HG03354 (cell line): ENCODE results near the gene NDRG2.

ENCODE experiments used
- ATAC-seq: cut with Tn5 transposase; IDR thresholded peaks from one replicate; pipeline ENCODE4 v1.9.1; 2021; ENCODE audit warnings: mild to moderate bottlenecking; ENCODE audit not compliant: unreplicated experiment, poor library complexity, severe bottlenecking

NDRG2 gene

GRCh38 chr14:21038441-21039422 is 13.9 kb upstream of the NDRG2 start:
- ATAC-seq, result no peak

DNA sequence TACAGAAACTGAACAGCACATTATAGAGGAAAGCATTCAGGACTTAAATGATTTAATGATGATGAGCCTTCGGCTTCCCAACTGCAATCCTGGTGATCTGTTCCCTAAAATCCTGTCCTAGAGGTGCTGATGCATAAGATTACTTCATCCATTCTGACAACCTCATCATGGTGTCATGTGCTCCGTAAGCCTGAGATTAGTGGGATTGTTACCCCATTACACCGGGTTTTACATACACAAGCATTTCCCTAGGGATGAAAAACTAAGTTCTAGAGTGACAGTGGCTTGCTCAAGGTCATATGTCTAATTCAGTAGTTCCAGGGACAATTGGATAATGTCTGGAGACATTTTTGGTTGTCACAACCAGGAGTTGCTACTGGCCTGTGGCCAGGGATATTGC is 12.3 kb upstream of the NDRG2 start:
- ATAC-seq, result no peak

- ATAC-seq, result no peak
Measured at GRCh38 chr14:21036751-21037150, 11.9 kb upstream of the NDRG2 start.

- ATAC-seq, result no peak
Measured at GRCh38 chr14:21034707-21035106, 9.8 kb upstream of the NDRG2 start, which contains the start of gene RNASE13. RNASE13 (minus strand) TSS chr14:21034807; CDS start chr14:21034288, 519 bp downstream.

- ATAC-seq, result no peak
Measured at GRCh38 chr14:21033133-21033698, 8.4 kb upstream of the NDRG2 start.

GRCh38 chr14:21032326-21033132 is 7.7 kb upstream of the NDRG2 start:
- ATAC-seq, result no peak

- ATAC-seq, result no peak
Measured at GRCh38 chr14:21030531-21030930, 5.7 kb upstream of the NDRG2 start.

DNA sequence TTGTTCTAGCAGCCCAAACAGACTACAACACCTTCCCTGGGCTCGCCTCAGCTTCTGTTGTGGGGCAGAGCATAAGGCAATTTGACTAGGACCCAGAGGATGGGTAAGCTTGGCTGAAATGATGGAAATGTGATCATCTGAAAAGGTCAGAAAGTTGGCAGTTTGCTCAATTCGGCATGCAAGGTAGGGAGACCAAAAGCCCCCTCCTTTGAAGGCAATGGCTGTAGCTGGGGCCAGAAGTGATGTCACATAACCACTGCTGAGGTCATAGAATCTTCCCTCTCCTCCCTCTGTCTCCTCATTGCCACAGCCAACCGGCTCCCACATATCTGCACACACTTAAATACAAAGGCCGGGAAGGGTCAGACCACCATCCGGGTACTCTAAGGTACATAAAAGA is 5.1 kb upstream of the NDRG2 start, which contains the start of gene TPPP2:
Gene TPPP2, plus strand, starts transcription at position 301 of the 400 bp plus-strand sequence. CDS start 365 bp downstream, outside the sequence.
- ATAC-seq, result no peak

GRCh38 chr14:21026988-21027315 is 2.1 kb upstream of the NDRG2 start:
- ATAC-seq, result no peak

- no peak for ATAC-seq
Measured at GRCh38 chr14:21026274-21026987, 1.6 kb upstream of the NDRG2 start.

- ATAC-seq, result no peak
Measured at GRCh38 chr14:21025371-21026273, 761 bp upstream of the NDRG2 start.

DNA sequence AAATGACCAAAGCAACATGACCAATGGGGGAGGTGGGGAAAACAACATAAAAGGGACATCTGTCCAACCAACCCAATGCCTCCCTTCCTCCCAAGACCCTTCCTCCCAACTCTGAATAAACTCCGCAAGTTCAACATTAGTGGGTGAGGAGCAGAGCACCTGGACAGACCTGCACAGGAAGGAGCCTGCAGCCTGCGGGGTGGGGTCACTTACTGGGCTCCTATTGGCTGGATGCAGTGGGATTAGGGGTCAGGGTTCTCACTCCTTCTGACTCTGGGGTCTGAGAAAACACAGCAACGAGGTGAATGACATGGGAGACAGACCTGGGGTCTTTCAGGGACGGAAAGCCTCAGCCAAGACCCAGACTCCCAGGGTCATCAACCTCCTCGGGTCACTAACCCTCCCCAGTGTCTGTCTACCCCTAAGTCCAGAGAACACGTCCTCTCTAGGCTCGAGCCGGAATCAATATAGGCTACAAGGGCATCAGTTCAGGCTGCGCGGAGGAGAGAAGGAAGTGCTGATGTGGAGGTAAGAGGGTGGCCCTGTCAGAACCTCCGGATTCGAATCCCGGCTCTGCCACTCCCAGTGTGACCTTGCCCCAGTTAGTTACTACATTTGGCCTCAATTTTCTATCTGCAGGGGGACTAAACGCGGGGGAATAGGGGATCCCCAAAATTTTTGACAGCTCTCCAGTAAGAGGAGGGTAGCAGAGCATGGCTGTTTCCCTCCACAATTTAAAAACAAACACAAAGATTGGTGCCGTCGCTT is 860 bp downstream of the NDRG2 start:
- ATAC-seq, result no peak

GRCh38 chr14:21023174-21023573 is 1.7 kb downstream of the NDRG2 start:
- ATAC-seq, result no peak

- ATAC-seq, result no peak
Measured at GRCh38 chr14:21022686-21023085, 2.2 kb downstream of the NDRG2 start.

GRCh38 chr14:21020977-21021545 is 3.8 kb downstream of the NDRG2 start:
- no peak for ATAC-seq

GRCh38 chr14:21019366-21019765 is 5.5 kb downstream of the NDRG2 start:
- no peak for ATAC-seq

DNA sequence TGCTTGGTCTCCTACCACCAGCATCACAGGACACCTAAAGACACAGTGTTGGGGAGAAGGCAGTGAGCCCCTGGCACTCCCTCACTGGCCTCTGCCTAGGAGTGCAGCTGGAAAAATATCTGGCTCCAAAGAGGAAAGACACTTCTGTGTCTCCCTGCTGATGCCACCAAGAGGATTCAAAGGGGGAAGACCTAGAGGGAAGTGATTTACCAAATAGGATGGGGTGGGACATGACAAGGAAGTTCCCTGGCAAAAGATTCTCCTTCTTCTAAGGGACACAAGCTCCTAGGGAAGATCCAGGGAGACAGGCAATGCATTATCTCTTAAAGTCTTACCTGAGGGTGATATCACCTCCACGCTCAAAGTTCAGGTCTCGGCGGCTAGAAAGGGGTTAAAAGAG is 6.1 kb downstream of the NDRG2 start:
- ATAC-seq, result no peak

- ATAC-seq, result no peak
Measured at GRCh38 chr14:21018286-21018685, 6.6 kb downstream of the NDRG2 start.
